ENCODE data around the gene KLHL26.
A peak's percentile ranks its signal among the peaks of the same experiment; 100 is the strongest.

The KLHL26 gene

GRCh38 chr19:18701250-18701608 lies 64.4 kb downstream of the KLHL26 start:
- H3K4me3 ChIP-seq (ENCODE audit: low read depth, low read length): peak overlapping the region; percentile 21
- in situ Hi-C loops (cut with HindIII; ENCODE audit: low sequenced_read_pairs): no loop called here
- DNase-seq (ENCODE audit: low read depth): no peak
- TF ChIP-seq CTCF (IDR thresholded peaks at IDR 0.05; ENCODE audit: low read depth, low read length, missing control alignments): no peak

GRCh38 chr19:18704054-18704453 lies 67.2 kb downstream of the KLHL26 start:
- no peak overlapping the region for H3K4me3 ChIP-seq (ENCODE audit: low read depth, low read length)
- TF ChIP-seq CTCF (IDR thresholded peaks at IDR 0.05; ENCODE audit: low read depth, low read length, missing control alignments): no peak
- no peak for DNase-seq (ENCODE audit: low read depth)
- in situ Hi-C loops (cut with HindIII; ENCODE audit: low sequenced_read_pairs): no loop called here

- no peak for TF ChIP-seq CTCF (IDR thresholded peaks at IDR 0.05; ENCODE audit: low read depth, low read length, missing control alignments)
- DNase-seq (ENCODE audit: low read depth): no peak
- in situ Hi-C loops (cut with HindIII; ENCODE audit: low sequenced_read_pairs): no loop called here
- H3K4me3 ChIP-seq (ENCODE audit: low read depth, low read length): no peak overlapping the region
Observed at GRCh38 chr19:18704971-18705370, 68.1 kb downstream of the KLHL26 start.

- H3K4me3 ChIP-seq (ENCODE audit: low read depth, low read length): no peak overlapping the region
- in situ Hi-C loops (cut with HindIII; ENCODE audit: low sequenced_read_pairs): no loop called here
- TF ChIP-seq CTCF (IDR thresholded peaks at IDR 0.05; ENCODE audit: low read depth, low read length, missing control alignments): no peak
- no peak for DNase-seq (ENCODE audit: low read depth)
Observed at GRCh38 chr19:18708452-18709231, 71.8 kb downstream of the KLHL26 start.

GRCh38 chr19:18709546-18709945 lies 72.7 kb downstream of the KLHL26 start:
- no peak for DNase-seq (ENCODE audit: low read depth)
- no peak for TF ChIP-seq CTCF (IDR thresholded peaks at IDR 0.05; ENCODE audit: low read depth, low read length, missing control alignments)
- in situ Hi-C loops (cut with HindIII; ENCODE audit: low sequenced_read_pairs): no loop called here
- no peak overlapping the region for H3K4me3 ChIP-seq (ENCODE audit: low read depth, low read length)

- DNase-seq (ENCODE audit: low read depth): no peak
- in situ Hi-C loops (cut with HindIII; ENCODE audit: low sequenced_read_pairs): no loop called here
- TF ChIP-seq CTCF (IDR thresholded peaks at IDR 0.05; ENCODE audit: low read depth, low read length, missing control alignments): no peak
- H3K4me3 ChIP-seq (ENCODE audit: low read depth, low read length): no peak overlapping the region
Observed at GRCh38 chr19:18710186-18710585, 73.4 kb downstream of the KLHL26 start.

Data from astrocyte of the cerebellum (primary cell).